ENCODE measurements around the gene ZNF611. TPM values are rescaled to one million over a fixed set of nuclear protein-coding genes. Genes with fewer than 3 reads are reported as not detected.
A peak's percentile ranks its signal among the peaks of the same experiment; 100 is the strongest.
"Not testable (repeated sequence)": the region's sequence is repeated elsewhere in the genome, so short reads cannot be mapped to it uniquely, and the experiment has no call there.

Gene ZNF611
- 10 to 100 TPM; 15.3 to 16.7 (median 16.5) TPM for polyA plus RNA-seq (ENCODE audit: insufficient read length in 3 of 3)

DNA sequence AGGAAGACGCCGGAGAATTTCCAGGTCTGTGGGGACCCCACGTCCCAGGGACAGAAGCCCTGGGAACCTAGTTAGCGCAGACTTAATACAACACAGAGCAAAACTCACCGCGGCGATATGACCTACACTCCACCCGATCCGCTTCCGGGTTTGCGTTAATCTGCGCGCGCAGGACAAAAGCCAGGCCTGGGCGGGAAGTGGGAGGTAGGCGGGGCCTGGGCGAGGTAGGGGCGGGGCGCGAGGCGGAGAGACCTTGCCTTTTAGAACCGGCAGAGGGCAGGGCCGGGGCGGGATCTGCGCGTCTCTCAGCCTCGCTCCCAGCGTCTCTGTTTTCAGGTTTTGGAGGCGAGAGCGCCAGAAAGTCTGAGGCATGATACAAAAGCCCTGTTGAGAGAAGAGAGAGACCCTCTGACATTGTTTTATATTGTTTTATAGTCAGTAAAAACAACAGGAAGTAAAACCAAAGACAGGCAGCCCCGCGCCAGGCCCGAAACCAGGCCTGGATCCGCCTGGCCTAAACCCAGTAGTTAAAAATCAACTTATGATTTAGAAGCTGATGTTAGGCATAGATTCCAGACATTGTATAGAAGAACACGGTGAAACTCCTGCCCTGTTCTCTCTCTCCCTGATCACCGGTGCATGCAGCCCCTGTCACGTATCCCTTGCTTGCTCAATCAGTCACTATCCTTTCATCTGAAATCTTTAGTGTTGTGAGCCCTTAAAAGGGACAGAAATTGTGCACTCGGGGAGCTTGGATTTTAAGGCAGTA lies at the start of gene ZNF611:
Gene ZNF611 (minus strand): TSS at position 152 of the 769 bp plus-strand sequence. CDS start 19,150 bp downstream, outside the sequence.
- DNase-seq (ENCODE audit: low read depth in 3 of 3, low spot score in 2 of 3), result peak; percentile 80 to 90 (median 90)

DNA sequence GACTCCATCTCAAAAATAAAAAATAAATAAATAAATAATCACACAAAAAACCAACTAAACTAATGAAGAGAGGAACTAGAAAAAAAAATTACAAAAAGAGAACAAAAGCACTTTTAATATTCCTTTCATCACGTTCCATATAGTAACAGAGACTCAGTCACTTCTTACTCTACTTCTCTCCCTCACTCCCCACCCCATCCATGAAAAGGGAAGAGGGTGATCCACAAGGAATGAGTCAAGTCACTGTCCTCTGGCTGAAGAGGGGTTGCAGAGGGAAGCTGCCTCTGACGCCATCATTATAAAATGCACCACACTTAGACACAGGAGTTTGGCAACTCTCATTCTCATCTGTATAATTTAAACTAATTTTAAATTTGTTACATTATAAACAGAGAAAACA lies 48.0 kb upstream of the ZNF611 start:
- not testable (repeated sequence) for DNase-seq (ENCODE audit: low read depth in 3 of 3, low spot score in 2 of 3)

DNA sequence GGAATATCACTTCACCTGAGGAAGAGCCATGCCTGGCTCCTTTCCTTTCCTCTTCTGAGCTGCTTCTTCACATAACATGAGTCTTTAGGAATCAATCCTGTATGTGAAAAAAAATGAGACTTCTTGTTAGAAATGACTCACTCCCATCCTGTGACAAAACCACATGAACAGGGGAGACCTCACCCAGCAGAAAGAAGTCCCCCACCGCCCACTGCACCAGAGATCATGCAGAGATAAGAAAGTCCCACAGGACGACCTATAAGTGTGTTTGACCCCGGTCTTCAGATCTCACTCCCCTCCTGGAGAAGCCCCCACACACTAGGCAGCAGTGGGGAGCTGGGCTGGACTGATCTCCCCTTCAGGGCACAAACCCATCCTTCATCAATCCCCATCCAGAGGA lies 44.0 kb upstream of the ZNF611 start:
- DNase-seq (ENCODE audit: low read depth in 3 of 3, low spot score in 2 of 3), result no peak

DNA sequence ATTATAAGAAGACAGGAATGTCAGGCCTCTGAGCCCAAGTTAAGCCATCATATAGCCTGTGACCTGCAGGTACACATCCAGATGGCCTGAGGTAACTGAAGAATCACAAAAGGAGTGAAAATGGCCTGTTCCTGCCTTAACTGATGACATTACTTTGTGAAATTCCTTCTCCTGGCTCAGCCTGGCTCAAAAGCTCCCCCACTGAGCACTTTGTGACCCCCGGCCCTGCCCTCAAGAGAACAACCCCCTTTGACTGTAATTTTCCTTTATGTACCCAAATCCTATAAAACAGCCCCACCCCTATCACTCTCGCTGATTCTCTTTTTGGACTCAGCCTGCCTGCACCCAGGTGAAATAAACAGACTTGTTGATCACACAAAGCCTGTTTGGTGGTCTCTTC lies 21.6 kb upstream of the ZNF611 start:
- DNase-seq (ENCODE audit: low read depth in 3 of 3, low spot score in 2 of 3), result not testable (repeated sequence)

DNA sequence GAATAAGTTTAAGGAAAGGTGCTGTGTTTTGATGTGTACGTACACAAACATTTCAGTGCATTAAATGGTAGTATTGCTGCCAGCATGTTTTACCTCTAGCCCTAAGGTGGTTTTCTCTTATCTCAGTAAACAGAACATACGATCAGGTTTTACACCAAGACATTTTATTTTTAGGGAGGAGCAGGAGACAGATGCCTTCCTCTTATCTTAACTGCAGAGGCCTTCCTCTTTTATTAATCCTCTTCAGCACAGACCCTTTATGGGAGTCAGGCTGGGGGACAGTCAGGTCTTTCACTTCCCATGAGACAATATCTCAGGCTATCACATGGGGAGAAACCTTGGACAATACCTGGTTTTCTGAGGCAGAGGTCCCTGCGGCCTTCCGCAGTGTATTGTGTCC lies 14.9 kb upstream of the ZNF611 start:
- no peak for DNase-seq (ENCODE audit: low read depth in 3 of 3, low spot score in 2 of 3)

DNA sequence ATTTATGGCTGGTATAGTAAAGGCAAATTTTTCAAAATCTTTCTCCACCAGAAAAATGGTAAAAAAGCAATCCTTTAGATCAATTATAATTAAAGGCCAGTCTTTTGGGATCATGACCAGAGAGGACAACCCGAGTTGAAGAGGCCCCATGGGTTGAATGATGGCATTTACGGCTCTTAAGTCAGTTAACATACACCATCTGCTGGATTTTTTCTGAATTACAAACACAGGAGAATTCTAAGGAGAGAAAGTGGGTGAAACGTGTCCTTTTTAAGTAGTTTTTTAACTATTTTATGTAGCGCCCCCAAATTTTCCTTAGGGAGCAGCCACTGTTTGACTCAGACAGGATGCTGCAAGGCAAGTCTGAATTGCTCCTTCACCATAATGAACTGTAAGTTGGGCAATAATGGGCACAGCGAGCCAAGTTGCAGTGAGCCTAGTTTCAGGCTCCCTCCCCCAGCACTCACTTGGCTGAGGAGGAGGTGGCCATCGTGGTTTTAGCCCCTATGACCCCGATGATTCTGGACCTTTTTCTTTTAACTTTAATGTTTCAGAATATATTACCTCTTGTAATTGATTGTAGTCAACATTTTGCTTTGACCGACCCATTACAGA lies 13.6 kb upstream of the ZNF611 start:
- no peak for DNase-seq (ENCODE audit: low read depth in 3 of 3, low spot score in 2 of 3)

DNA sequence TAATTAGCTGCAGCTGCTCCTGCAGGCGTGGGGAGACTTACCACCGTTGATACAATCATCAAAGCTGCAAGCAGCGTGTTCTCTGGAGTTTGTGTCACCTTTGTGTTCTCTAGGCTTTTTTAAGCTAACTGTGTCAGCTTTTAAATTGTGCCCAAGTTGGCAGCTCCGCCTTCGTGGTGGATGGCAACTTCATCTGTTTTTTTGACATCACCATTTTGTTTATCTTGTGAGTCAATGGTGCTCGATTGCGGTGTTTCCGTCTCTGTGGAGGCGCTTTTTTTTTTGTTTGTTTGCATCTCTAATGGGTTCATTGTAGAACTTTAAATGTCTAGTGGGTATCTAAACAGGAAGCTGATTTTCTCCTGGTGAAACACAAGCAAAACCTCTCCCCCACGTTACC lies 11.1 kb upstream of the ZNF611 start:
- not testable (repeated sequence) for DNase-seq (ENCODE audit: low read depth in 3 of 3, low spot score in 2 of 3)

DNA sequence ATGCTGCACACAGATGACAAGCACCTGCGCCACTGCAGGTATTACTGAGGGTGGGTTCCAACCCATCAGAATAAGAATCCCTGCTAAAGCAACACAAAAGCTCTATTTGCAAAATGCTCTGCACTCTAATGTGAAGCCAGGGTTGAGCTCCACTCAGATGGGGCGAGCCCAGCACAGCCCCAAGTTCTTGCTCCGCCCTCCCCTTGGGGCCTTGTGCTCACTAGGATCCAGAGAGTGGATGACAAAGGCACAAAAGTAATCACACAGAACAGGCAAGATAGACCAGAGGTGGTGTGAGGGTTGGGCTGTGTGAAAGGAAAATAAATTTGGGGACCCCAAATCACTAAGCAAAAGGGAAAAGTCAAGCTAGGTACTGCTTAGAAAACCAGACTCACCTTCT lies 8.2 kb upstream of the ZNF611 start:
- DNase-seq (ENCODE audit: low read depth in 3 of 3, low spot score in 2 of 3), result no peak

DNA sequence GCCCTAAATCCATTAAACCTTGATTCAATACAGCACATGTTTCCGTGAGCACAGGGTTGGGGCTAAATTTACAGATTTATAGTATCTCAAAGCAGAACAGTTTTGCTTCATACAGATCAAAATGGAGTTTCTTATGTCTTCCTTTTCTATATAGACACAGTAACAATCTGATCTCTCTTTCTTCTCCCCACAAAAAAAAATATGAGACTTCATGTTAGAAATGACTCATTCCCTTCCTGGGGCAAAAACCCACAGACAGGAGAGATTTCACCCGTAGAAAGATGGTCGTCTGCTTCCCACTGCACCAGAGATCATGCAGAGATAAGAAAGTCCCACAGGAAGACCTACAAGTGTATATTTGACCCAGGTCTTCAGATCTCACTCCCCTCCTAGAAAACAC lies 7.7 kb upstream of the ZNF611 start:
- no peak for DNase-seq (ENCODE audit: low read depth in 3 of 3, low spot score in 2 of 3)

DNA sequence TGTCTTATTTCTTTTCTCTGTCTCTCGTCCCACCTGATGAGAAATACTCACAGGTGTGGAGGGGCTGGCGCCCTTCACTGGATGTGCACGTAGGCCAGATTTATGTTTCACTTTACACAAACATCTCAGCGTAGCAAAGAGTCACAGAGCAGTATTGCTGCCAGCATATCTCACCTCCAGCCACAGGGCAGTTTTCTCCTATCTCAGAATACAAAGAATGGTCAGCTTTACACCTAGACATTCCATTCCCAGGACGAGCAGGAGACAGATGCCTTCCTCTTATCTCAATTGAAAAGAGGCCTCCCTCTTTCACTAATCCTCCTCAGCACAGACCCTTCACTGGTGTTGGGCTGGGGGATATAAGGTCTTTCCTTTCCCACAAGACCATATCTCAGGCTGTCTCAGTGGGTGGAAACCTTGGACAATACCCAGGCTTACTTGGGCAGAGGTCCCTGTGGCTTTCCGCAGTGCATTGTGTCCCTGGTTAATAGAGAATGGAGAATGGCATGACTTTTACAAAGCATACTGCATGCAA lies 7.2 kb upstream of the ZNF611 start:
- no peak for DNase-seq (ENCODE audit: low read depth in 3 of 3, low spot score in 2 of 3)

DNA sequence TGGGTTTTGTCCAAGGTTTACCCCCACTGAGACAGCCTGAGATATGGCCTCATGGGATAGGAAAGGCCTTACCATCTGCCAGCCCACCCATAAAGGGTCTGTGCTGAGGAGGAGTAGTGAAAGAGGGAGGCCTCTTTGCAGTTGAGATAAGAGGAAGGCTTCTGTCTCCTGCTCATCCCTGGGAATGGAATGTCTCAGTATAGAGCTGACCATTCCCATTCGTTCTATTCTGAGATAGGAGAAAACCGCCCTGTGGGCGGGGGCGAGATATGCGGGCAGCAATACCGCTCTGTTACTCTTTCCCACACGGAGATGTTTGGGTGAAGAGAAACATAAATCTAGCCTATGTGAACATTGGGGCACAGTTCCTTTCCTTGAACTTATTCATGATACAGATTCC lies 6.5 kb upstream of the ZNF611 start:
- DNase-seq (ENCODE audit: low read depth in 3 of 3, low spot score in 2 of 3), result not testable (repeated sequence)

DNA sequence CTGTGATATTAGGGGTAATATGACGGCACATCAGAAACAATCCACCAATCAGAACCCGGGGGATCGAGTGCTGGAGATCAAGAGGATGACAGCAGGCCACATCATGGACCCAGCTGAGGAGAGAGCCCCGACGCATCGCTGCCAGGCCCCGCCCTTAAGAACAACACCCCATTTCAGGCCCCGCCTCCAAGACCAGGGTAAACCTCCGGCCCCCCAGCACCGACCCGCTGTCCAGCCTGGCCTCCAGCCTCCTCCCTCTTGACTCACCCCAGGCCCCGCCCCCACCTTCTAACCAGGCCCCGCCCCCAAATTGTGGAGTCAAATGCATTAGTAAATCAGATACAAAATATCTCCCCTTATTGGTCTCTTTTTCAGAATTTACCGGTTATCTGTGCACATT lies 4.7 kb upstream of the ZNF611 start:
- DNase-seq (ENCODE audit: low read depth in 3 of 3, low spot score in 2 of 3), result no peak

DNA sequence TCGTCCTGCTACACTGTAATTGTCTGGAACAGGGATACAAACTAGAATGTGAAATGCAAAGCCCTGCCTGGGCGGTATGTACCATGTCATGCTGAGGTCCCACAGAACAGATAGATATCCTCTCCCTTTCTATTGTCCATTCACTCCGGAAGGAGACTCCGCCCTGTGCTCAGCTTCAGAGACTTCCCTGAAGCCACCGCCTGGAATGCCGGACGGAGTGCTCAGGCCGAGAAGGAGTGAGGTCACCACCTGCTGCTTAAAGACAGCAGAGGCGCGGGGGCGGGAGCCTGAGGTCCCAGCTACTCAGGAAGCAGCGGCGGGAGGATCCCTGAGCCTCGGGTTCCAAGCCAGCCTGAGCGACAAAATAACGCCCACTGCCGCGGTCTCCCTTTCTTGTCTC lies 890 bp upstream of the ZNF611 start:
- peak in 1 of 3 donors; percentile 41 for DNase-seq (ENCODE audit: low read depth in 3 of 3, low spot score in 2 of 3)

DNA sequence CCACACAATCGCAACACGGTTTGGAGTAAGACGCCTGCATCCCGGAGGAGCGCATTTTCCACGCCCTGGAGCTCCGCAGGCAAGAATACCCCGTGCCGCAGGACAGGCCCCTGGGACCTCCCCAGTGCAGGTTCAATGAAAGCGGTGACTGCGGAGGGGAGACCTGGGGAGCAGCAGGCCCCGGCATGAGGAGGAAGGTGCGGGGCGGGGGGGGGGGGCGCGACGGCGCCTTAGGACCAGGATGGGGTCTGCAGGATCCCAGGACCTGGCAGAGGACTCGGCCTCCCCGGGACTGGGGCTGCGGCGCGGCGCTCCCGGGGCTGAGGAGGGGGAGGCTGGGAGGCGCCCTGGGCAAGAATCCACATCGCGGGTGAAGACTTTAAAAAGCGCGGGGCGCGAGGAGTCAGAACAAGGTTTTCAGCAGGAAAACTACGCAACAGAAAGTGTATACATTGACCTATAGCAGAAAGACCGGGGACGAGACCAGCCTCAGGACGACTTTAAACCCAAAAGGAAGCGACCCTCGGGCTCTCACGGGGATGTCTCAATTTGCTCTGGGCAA lies 432 bp downstream of the ZNF611 start:
- no peak for DNase-seq (ENCODE audit: low read depth in 3 of 3, low spot score in 2 of 3)

DNA sequence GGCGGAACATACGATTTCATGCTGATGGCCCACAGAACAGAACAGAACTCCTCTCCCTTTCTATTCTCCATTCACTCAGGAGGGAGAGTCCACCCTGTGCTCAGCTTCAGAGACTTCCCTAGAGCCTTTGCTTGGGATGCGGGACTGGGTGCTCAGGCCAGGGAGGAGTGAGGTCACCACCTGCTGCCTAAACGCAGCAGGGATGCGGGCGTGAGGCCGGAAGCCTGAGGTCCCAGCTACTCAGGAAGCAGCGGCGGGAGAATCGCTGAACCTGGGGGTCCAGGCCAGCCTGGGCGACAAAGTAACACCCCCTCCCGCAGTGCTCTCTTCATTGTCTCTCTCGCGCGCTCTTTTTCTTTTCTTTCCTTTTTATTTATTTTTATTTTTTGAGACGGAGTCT lies 8.8 kb downstream of the ZNF611 start:
- not testable (repeated sequence) for DNase-seq (ENCODE audit: low read depth in 3 of 3, low spot score in 2 of 3)

DNA sequence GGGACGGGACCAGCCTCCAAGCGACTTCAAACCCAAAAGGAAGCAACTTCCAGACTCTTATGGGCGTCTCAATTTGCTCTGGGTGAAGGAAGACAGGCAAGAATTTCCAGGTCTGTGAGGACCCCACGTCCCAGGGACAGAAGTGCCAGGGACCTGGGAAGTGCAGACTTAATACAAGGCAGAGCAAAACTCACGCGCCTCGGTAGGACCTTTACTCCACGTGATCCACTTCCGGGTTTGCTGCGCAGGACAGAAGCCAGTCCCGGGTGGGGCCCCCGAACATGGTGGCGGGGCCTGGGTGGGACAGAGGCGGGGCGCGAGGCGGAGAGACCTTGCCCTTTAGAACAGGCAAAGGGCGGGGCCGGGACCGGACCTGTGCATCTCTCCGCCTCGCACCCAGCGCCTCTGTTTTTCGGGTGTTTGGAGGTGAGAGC lies 9.3 kb downstream of the ZNF611 start:
- no peak for DNase-seq (ENCODE audit: low read depth in 3 of 3, low spot score in 2 of 3)

DNA sequence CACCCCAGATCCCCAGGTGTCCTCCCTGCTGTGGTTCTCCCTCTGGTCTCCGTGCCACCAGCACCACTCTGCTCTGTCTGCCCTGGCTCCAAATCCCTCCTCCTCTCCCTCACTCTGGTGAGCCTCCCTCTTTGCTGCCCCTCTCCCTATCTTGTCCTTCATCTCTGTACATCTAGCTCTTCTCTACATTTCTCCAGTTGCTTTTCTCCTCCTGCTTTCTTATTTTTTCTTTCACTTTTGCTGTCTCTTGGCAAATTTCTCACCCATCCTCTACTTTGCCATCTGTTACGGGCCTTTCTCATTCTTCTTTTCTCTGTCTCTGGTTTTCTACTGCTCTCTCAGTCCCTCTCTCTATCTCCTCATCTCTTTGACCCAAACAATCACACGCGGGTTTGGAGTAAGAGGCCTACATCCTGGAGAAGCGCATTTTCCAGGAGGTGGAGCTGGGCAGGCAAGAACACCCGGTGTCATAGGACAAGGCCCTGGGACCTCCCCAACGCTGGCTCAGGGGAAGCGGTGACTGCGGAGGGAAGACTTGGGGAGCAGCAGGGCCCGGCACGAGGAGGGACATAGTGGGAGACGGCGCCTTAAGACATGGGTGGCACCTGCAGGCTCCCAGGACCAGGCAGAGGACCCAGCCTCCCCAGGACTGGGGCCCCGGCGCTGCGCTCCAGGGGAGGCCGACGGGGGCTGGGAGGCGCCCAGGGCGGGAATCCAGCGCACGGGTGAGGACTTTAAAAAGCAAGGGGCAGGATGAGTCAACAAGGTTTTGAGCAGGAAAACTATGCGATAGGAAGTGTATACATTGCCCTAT lies 9.9 kb downstream of the ZNF611 start:
- DNase-seq (ENCODE audit: low read depth in 3 of 3, low spot score in 2 of 3), result no peak

DNA sequence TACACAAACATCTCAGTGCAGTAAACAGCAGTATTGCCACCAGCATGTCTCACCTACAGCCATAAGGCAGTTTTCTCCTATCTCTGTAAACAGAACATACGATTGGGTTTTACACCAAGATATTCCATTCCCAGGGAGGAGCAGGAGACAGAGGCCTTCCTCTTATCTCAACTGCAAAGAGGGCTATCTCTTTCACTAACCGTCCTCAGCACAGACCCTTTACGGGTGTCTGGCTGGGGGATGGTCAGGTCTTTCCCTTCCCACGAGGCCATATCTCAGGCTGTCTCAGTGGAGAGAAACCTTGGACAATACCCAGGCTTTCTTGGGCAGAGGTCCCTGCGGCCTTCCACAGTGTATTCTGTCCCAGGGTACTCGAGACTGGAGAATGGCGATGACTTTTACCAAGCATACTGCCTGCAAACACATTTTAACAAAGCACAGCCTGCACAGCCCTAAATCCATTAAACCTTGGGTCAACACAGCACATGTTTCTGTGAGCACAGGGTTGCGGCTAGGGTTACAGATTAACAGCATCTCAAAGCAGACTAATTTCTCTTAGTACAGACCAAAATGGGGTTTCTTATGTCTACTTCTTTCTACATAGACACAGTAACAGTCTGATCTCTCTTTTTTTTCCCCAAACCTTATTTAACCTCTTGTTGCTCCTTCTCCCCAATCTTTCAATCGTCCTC lies 10.8 kb downstream of the ZNF611 start:
- DNase-seq (ENCODE audit: low read depth in 3 of 3, low spot score in 2 of 3), result not testable (repeated sequence)

DNA sequence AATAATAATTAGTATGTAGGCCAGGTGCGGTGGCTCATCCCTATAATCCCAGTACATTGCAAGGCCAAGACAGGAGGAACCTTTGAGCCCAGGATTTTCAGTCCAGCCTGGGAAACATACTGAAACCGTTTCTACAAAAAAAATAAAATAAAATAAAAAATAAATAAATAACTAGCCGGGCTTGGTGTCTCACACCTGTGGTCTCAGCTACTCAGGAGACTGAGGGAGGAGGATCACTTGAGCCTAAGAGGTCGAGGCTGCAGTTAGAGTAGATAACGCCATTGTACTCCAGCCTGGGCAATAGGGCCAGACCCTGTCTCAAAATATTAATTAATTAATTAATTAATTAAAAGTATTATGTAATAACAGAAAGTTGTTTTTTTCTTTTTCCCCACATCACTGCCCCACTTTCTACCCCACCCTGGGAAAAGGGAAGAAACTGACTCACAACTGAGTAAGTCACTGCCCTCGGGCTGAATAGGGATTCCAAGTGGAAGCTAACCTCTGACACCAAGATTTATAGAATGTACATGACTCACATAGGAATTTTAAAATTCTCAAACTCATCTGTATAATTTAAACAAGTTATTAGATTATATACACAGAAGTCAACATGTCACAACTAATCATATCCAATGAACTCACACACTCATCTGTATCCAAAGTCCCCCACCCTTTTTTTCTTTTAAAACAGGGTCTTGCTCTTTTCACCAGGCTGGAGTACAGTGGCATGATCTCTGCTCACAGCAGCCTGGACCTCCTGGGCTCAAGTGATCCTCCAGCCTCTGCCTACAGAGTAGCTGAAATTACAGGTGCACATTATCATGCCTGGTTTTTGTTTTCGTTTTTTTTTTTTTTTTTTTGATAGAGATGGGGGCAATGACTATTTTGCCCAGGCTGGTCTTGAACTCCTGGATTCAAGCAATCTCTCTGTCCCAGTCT lies 12.5 kb downstream of the ZNF611 start:
- no peak for DNase-seq (ENCODE audit: low read depth in 3 of 3, low spot score in 2 of 3)

All from right renal cortex interstitium (tissue), 3 donors.